GM13976 (cell line): Measurements from ENCODE around the gene MAP3K8.

Experiments
- DNase-seq: peaks from one replicate; pipeline ENCODE4 v3.0.0; 2012; ENCODE audit warnings: low spot score
- CTCF ChIP-seq: IDR thresholded peaks from 2 replicates; pipeline ENCODE4 v1.5.1; 2012; ENCODE audit warnings: borderline replicate concordance, mild to moderate bottlenecking; ENCODE audit not compliant: insufficient read depth; ENCODE audit errors: extremely low read depth, missing control alignments, control extremely low read depth
- in situ Hi-C: fragments of 300-500 bp; cut with MboI; formaldehyde crosslinking; loops from one replicate; pipeline ENCODE4 v1.12.0; 2022; ENCODE audit warnings: low sequenced_read_pairs, mixed read lengths, inconsistent platforms; ENCODE audit not compliant: unreplicated experiment

MAP3K8 gene

GRCh38 chr10:30505543-30506298 lies 71.7 kb downstream of the MAP3K8 start:
- TF ChIP-seq CTCF = no peak
- in situ Hi-C loops = no loop called here
- DNase-seq = no peak

- TF ChIP-seq CTCF = no peak
- no peak for DNase-seq
- in situ Hi-C loops = no loop called here
These were observed 75.5 kb downstream of the MAP3K8 start for GRCh38 chr10:30509508-30509907.

- TF ChIP-seq CTCF = no peak
- peak; percentile 58 for DNase-seq
- in situ Hi-C loops = no loop called here
These were observed 76.4 kb downstream of the MAP3K8 start for GRCh38 chr10:30510184-30510931.

GRCh38 chr10:30510932-30511700 lies 77.1 kb downstream of the MAP3K8 start:
- no peak for TF ChIP-seq CTCF
- in situ Hi-C loops = no loop called here
- DNase-seq = no peak
